K562 (cell line): ENCODE data around the gene SND1. TPM values are rescaled to one million over a fixed set of nuclear protein-coding genes. Genes with fewer than 3 reads are reported as not detected.
A peak's percentile ranks its signal among the peaks of the same experiment; 100 is the strongest.

Source experiments
- BHLHE40 ChIP-seq: IDR thresholded peaks from 2 replicates; pipeline ENCODE4 v1.6.1; 2011; ENCODE audit warnings: low read length, improper control_type of control experiment
- ELF1 ChIP-seq: fragments of 200-800 bp; sonication (Bioruptor generic); IDR thresholded peaks from 2 replicates; pipeline ENCODE4 v1.6.1; 2016; ENCODE audit warnings: missing genetic modification characterization, missing compliant biosample characterization
- EZH2 ChIP-seq: IDR thresholded peaks from 2 replicates; pipeline ENCODE4 v1.6.1; 2012; ENCODE audit warnings: low read depth, mild to moderate bottlenecking, inconsistent platforms, low read length, borderline replicate concordance
- FOXA3 ChIP-seq, 2 experiments: fragments of 450-650 bp in 1 of 2; sonication (generic) in 1 of 2; formaldehyde crosslinking; IDR thresholded peaks in 1 of 2; conservative IDR thresholded peaks in 1 of 2; 2 replicates each; pipeline versions ENCODE4 v1.4.0 to v1.8.0; 2020 to 2022; ENCODE audit warnings: mild to moderate bottlenecking in 2 of 2, missing genetic modification reagents in 1 of 2
- FUS ChIP-seq: fragments of 200-400 bp; formaldehyde crosslinking; optimal IDR thresholded peaks from 2 replicates; pipeline ENCODE3; 2017; ENCODE audit warnings: low read depth, low read length
- HDAC2 ChIP-seq: fragments of 450-650 bp; IDR thresholded peaks from 2 replicates; pipeline ENCODE4 v1.6.1; 2016; ENCODE audit warnings: mild to moderate bottlenecking
- NCOA4 ChIP-seq: fragments of 450-650 bp; IDR thresholded peaks from 2 replicates; pipeline ENCODE4 v1.6.1; 2018; ENCODE audit warnings: mild to moderate bottlenecking; ENCODE audit not compliant: partially characterized antibody
- RHOXF2B ChIP-seq: fragments of 250-450 bp; sonication (Bioruptor Pico); conservative IDR thresholded peaks from 2 replicates; pipeline ENCODE4 v1.5.1; 2021
- THRAP3 ChIP-seq: fragments of 450-650 bp; IDR thresholded peaks from 2 replicates; pipeline ENCODE4 v1.6.1; 2016; ENCODE audit warnings: mild to moderate bottlenecking, inconsistent platforms, borderline replicate concordance
- ZBTB12 ChIP-seq: fragments of 250-450 bp; sonication (Bioruptor Pico); IDR thresholded peaks from 2 replicates; pipeline ENCODE4 v1.4.0; 2020
- ZNF143 ChIP-seq: sonication (generic); formaldehyde crosslinking; IDR thresholded peaks from 2 replicates; pipeline ENCODE4 v1.9.0; 2022; ENCODE audit warnings: mild to moderate bottlenecking, missing genetic modification reagents
- ZNF23 ChIP-seq: fragments of 250-450 bp; sonication (Bioruptor Pico); IDR thresholded peaks from 2 replicates; pipeline ENCODE4 v1.4.0; 2020; ENCODE audit warnings: mild to moderate bottlenecking
- ZNF274 ChIP-seq: IDR thresholded peaks from 2 replicates; pipeline ENCODE4 v1.6.1; 2011; ENCODE audit warnings: low read depth, mild to moderate bottlenecking, low read length, moderate library complexity, borderline replicate concordance
- ZNF644 ChIP-seq: fragments of 200-800 bp; sonication (Bioruptor generic); IDR thresholded peaks from 2 replicates; pipeline ENCODE4 v1.6.1; 2016; ENCODE audit warnings: low read depth, missing genetic modification characterization, missing compliant biosample characterization
- polyA plus RNA-seq, 8 experiments: library from polyadenylated mRNA; depleted of rRNA in 4 of 8; stranded (reverse) in 5 of 8; unstranded in 3 of 8; fragments of >200 nt; fragmentation: Nextera tagmentation in 2 of 8; fragmentation: Illumina TruSeq in 1 of 8; extraction: Ambion mirVana in 2 of 8; extraction: Trizol in 1 of 8; gene quantifications; 2 replicates each; pipeline versions ENCODE4 v1.2.1 to v1.2.3, GENCODE V29; 2011 to 2014; ENCODE audit warnings: inconsistent platforms in 1 of 8, missing spikeins in 1 of 8
- total RNA-seq, 7 experiments: library from RNA; depleted of rRNA in 6 of 7; stranded (reverse); fragments of >200 nt in 6 of 7; fragmentation: Illumina TruSeq in 2 of 7; extraction: Trizol in 2 of 7; gene quantifications; 2 replicates each; pipeline versions ENCODE4 v1.2.1 to v1.2.3, GENCODE V29; 2011 to 2021; ENCODE audit warnings: low replicate concordance in 1 of 7
- TF ChIP-seq, protein P1 (sequence below), 3 experiments: fragments of 200-800 bp in 1 of 3; fragments of 250-450 bp in 1 of 3; fragments of 450-650 bp in 1 of 3; sonication (Bioruptor Pico) in 1 of 3; sonication (Bioruptor generic) in 1 of 3; formaldehyde crosslinking in 1 of 3; IDR thresholded peaks; 2 replicates each; pipeline versions ENCODE4 v1.6.1 to v1.8.0; 2016 to 2022; ENCODE audit warnings: mild to moderate bottlenecking in 2 of 3, missing genetic modification characterization in 2 of 3, missing compliant biosample characterization in 1 of 3, moderate library complexity in 1 of 3
- TF ChIP-seq, protein P2 (sequence below): sonication (generic); formaldehyde crosslinking; IDR thresholded peaks from 2 replicates; pipeline ENCODE4 v1.8.0; 2022; ENCODE audit warnings: mild to moderate bottlenecking, missing genetic modification reagents
- TF ChIP-seq, protein P3 (sequence below): sonication (generic); IDR thresholded peaks from 2 replicates; pipeline ENCODE4 v1.6.1; 2016

The SND1 gene
- total and polyA plus RNA-seq, 9 of the 15 experiments (the other 6 are each of a cell fraction or from before 2014, with no cell fraction given), result 46.5 to 307 (median 191) TPM

- peak; percentile 90 for TF ChIP-seq BHLHE40
- no peak for TF ChIP-seq FUS
- TF ChIP-seq ZNF23 (CRISPR knock-in tag), result no peak
- TF ChIP-seq RHOXF2B (CRISPR knock-in tag), result no peak
- TF ChIP-seq HDAC2, result peak; percentile 69
- TF ChIP-seq ZNF143 (CRISPR knock-in tag), result peak; percentile 75
- TF ChIP-seq, protein P1, sequence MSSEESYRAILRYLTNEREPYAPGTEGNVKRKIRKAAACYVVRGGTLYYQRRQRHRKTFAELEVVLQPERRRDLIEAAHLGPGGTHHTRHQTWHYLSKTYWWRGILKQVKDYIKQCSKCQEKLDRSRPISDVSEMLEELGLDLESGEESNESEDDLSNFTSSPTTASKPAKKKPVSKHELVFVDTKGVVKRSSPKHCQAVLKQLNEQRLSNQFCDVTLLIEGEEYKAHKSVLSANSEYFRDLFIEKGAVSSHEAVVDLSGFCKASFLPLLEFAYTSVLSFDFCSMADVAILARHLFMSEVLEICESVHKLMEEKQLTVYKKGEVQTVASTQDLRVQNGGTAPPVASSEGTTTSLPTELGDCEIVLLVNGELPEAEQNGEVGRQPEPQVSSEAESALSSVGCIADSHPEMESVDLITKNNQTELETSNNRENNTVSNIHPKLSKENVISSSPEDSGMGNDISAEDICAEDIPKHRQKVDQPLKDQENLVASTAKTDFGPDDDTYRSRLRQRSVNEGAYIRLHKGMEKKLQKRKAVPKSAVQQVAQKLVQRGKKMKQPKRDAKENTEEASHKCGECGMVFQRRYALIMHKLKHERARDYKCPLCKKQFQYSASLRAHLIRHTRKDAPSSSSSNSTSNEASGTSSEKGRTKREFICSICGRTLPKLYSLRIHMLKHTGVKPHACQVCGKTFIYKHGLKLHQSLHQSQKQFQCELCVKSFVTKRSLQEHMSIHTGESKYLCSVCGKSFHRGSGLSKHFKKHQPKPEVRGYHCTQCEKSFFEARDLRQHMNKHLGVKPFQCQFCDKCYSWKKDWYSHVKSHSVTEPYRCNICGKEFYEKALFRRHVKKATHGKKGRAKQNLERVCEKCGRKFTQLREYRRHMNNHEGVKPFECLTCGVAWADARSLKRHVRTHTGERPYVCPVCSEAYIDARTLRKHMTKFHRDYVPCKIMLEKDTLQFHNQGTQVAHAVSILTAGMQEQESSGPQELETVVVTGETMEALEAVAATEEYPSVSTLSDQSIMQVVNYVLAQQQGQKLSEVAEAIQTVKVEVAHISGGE (CRISPR knock-in tag; IDR thresholded peaks at IDR 0.05), result peak in 1 of 3 experiments; percentile 71; a peak in 2 of 6 replicates
- no peak for TF ChIP-seq FOXA3 (CRISPR knock-in tag; conservative IDR thresholded peaks at IDR 0.05 in 1 of 2, IDR thresholded peaks at IDR 0.05 in 1 of 2)
- TF ChIP-seq, protein P2, sequence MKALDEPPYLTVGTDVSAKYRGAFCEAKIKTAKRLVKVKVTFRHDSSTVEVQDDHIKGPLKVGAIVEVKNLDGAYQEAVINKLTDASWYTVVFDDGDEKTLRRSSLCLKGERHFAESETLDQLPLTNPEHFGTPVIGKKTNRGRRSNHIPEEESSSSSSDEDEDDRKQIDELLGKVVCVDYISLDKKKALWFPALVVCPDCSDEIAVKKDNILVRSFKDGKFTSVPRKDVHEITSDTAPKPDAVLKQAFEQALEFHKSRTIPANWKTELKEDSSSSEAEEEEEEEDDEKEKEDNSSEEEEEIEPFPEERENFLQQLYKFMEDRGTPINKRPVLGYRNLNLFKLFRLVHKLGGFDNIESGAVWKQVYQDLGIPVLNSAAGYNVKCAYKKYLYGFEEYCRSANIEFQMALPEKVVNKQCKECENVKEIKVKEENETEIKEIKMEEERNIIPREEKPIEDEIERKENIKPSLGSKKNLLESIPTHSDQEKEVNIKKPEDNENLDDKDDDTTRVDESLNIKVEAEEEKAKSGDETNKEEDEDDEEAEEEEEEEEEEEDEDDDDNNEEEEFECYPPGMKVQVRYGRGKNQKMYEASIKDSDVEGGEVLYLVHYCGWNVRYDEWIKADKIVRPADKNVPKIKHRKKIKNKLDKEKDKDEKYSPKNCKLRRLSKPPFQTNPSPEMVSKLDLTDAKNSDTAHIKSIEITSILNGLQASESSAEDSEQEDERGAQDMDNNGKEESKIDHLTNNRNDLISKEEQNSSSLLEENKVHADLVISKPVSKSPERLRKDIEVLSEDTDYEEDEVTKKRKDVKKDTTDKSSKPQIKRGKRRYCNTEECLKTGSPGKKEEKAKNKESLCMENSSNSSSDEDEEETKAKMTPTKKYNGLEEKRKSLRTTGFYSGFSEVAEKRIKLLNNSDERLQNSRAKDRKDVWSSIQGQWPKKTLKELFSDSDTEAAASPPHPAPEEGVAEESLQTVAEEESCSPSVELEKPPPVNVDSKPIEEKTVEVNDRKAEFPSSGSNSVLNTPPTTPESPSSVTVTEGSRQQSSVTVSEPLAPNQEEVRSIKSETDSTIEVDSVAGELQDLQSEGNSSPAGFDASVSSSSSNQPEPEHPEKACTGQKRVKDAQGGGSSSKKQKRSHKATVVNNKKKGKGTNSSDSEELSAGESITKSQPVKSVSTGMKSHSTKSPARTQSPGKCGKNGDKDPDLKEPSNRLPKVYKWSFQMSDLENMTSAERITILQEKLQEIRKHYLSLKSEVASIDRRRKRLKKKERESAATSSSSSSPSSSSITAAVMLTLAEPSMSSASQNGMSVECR (CRISPR knock-in tag), result no peak
- no peak for TF ChIP-seq EZH2
- TF ChIP-seq THRAP3, result no peak
- TF ChIP-seq NCOA4, result no peak
- TF ChIP-seq ELF1 (tag), result peak; percentile 96
- TF ChIP-seq ZBTB12 (CRISPR knock-in tag), result peak; percentile 54
- peak; percentile 79; the same call in 1 of the 2 replicates for TF ChIP-seq ZNF644 (tag)
- TF ChIP-seq, protein P3, sequence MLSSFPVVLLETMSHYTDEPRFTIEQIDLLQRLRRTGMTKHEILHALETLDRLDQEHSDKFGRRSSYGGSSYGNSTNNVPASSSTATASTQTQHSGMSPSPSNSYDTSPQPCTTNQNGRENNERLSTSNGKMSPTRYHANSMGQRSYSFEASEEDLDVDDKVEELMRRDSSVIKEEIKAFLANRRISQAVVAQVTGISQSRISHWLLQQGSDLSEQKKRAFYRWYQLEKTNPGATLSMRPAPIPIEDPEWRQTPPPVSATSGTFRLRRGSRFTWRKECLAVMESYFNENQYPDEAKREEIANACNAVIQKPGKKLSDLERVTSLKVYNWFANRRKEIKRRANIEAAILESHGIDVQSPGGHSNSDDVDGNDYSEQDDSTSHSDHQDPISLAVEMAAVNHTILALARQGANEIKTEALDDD, result no peak
- TF ChIP-seq ZNF274, result no peak; the same call in 1 of the 2 replicates
These were observed at the start of gene SND1 (continued) for GRCh38 chr7:127651556-127652332.
